GM13976 (cell line): ENCODE results near the gene WDR1.

Source experiments
- DNase-seq: peaks from one replicate; pipeline ENCODE4 v3.0.0; 2012; ENCODE audit warnings: low spot score
- in situ Hi-C: fragments of 300-500 bp; cut with MboI; formaldehyde crosslinking; loops from one replicate; pipeline ENCODE4 v1.12.0; 2022; ENCODE audit warnings: low sequenced_read_pairs, mixed read lengths, inconsistent platforms; ENCODE audit not compliant: unreplicated experiment
- TF ChIP-seq, protein P1 (sequence below): IDR thresholded peaks from 2 replicates; pipeline ENCODE4 v1.5.1; 2012; ENCODE audit warnings: borderline replicate concordance, mild to moderate bottlenecking; ENCODE audit not compliant: insufficient read depth; ENCODE audit errors: extremely low read depth, missing control alignments, control extremely low read depth

The WDR1 gene

DNA sequence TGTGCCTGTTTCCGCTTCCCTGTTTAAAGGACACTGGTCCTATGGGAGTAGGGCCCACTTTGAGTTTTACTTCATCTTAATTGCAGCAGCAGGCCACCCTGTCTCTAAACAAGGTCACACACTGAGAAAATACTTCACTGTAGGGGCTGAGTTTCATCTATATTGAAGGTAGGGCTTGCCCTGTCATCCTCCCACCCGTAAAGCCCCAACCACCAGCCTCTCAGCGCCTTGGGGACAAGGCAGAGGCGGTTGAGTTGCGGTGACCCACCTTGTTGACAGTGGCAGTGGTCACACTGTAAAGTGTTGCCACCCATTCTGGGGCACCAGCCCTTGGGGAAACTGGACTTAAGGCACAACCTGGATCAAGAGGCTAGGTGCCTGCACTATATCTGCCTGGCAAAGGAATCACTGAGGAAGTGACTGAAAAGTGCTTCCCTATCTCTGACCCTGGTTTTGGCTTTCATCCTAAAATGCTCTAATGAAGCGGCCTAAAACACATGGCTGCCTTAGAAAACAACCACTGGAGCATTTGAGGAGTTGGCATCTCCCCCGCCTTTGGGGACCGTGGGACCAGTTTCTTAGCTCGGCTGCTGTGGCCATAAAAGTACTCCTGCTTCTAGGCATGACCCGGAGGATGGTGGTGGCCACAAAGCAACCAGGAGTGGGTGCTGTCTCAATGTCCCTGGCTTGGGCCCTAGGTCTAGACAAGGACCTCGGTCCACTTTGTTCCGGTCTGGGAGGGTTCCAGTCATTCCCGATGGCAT is 7.8 kb upstream of the WDR1 start:
- DNase-seq, result no peak
- in situ Hi-C loops, result no loop called here
- TF ChIP-seq, protein P1, sequence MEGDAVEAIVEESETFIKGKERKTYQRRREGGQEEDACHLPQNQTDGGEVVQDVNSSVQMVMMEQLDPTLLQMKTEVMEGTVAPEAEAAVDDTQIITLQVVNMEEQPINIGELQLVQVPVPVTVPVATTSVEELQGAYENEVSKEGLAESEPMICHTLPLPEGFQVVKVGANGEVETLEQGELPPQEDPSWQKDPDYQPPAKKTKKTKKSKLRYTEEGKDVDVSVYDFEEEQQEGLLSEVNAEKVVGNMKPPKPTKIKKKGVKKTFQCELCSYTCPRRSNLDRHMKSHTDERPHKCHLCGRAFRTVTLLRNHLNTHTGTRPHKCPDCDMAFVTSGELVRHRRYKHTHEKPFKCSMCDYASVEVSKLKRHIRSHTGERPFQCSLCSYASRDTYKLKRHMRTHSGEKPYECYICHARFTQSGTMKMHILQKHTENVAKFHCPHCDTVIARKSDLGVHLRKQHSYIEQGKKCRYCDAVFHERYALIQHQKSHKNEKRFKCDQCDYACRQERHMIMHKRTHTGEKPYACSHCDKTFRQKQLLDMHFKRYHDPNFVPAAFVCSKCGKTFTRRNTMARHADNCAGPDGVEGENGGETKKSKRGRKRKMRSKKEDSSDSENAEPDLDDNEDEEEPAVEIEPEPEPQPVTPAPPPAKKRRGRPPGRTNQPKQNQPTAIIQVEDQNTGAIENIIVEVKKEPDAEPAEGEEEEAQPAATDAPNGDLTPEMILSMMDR, result no peak

DNA sequence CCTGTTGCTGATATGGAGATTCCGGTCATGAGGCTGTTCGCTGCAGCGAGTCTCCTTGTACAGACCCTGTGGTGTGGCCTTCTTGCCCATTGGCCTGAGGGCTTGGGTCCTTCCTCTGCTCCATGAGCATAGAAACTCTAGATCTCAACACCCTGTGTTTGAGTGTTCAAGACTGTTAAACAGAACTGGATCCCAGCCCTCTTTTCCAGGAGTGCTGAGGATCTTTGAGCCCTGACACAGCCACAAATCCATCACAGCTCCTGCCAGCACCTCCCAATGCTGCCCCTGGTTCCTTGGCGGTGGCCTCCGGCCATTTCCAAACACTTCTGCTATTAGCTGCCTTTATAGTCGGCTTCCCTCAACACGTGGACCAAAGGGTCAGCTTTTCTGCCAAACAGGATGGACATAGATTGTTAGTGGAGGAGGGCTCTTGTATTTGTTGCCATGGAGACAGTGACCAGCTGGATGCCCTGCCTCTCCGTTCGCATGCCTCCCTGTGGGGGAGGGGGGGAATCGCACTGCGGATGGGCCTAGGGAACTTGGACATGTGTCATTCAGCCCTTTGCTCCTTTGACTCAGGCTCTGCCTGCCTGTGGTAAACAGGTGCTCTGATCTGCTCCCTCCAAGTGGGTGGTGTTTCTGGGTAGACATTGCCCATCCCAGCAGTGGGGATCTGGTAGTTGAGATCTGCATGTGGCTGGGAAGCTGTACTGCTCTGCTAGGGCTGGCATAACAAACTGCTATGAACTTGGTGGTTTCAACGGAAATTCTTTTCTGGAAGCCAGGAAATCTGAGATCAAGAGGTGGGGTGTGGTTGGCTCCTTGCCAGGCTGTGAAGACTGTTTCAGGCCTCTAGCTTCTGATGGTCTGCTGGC is 6.9 kb upstream of the WDR1 start:
- TF ChIP-seq, protein P1, result no peak
- DNase-seq, result no peak
- in situ Hi-C loops, result no loop called here

DNA sequence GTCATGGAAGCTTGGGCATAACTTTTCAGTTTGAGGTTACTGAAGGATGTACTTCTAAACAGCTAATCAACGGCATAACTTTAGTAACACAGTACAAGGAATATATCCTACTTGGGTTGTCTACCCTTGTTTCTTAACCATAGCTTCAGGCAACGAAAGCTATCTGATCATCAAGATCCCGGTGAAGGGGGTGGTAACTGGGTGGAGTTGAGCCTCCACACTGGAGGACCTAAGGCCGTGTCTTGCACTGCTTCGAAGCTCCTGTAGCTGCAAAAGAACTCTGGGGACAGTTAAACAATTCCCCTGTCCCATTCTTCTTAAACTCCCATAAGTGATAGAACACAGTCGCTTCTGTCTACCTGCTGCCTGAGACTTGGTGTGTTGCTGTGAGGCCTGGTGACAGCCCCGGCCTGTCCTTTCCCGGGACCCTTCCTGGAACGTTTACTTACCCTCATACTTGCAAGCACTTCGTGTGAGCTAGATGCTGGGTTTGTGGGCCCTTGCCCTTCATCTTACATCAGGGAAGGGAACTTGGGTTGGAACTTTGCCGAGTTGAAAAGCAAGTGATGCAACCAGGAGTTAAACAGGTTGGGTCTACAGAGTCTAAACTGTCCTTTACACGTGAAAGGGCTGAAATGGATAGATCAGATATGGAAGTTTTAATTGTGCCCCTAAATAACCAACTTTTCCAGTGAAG is 5.8 kb upstream of the WDR1 start:
- no peak for DNase-seq
- in situ Hi-C loops, result no loop called here
- TF ChIP-seq, protein P1, result no peak

DNA sequence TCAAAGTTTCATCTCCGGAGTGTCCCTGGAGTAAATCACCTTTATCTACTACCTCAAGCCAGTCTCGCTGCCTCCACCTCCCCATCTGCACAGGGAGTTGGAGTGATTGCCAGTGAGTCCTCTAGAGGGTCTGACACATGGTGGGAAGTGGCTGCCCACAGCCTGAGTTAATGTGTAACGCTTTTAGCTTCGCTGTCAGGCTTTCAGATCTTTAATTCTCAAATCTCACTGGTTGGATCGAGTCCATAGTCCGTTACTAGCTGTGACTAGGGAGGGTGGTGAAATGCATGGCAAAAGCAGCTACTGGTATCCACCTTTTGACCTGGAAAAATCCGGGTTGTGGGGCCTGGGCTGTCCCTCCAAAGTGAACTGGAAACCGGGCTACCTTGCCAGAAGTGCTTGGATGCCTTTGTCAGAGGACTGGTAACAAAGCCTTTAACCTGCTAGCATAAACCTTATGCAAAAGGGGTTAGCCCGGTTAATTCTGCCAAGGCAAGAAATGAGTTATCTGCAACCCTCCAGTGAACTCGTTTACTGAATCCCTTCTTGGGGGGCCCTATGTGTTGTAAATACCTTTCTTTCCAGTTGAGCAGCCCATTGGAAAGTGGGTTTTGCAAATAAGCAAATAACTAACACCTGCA is 5.1 kb upstream of the WDR1 start:
- in situ Hi-C loops, result no loop called here
- TF ChIP-seq, protein P1, result no peak
- DNase-seq, result no peak

DNA sequence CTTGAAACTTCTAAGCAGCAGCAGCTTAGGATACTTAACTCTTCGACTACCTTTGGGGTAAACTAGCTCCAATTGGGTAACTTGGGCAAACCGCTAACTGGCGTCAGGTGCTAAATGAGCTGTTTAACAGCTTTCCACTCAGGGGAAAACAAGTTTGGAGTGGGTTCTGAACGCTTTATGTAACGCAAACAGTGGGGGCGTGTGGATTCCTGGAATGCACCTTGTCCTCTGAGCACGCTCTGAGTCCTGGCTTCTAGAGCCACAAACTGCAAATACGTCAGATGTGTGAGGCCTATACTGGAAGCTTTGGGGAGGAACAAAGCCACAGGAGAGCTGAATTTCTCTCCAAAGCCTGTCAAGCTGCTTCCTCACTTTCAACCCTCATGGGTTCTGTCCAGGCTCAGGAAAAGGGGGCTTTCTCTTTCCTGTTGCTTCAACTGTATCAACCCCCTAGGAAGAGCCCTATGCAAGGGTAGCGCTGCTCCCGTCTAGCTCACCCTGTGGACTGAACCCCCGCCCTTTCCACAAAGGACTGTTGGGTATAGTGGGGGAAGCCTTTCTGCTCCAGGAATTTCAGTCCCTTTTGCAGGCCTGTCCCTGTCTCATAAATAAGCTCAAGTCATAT is 4.5 kb upstream of the WDR1 start:
- in situ Hi-C loops, result no loop called here
- TF ChIP-seq, protein P1, result no peak
- DNase-seq, result no peak

DNA sequence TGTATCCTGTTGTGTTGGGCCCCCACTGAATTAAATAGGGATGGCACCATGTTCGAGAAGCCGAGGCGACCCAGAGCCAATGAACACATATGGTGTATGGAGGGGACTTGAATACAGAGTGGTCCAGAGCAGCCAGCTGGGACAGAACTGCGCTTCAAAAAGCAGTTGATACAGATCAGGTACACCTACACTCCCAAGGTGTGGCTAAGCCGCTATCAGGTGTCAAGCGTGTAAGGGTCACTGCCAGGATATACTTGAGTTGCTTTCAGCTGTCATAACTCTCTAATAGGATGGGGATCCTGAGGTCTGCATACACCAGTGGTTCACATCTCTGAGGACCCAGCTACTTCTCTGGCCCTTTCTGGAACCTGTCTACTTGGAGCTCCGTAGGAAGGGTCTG is 3.2 kb upstream of the WDR1 start:
- TF ChIP-seq, protein P1, result no peak
- DNase-seq, result no peak
- in situ Hi-C loops, result no loop called here
